Measurements from ENCODE around the gene TEDDM1.

Gene TEDDM1

DNA sequence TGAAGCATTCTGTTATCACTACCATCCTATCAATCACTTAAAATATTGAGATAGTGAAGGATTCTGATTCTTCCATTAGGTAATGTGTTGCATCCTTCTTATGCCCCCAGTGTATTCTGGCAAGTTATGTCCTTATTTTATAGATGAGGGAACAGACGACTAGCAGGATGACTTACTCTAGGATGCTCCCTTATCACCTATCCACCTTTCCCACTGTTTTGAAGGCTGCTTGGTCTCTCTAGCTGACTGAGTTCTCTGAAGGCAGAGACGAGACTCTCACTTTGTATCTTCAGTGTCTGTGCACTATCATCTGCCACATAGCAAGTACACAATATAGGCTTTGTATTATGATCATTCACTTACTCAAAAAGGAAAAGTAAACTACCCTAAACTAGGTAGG is 12.9 kb downstream of the TEDDM1 start:
- peaks cover 12% of the 10 kb centered on the region for H3K79me1 ChIP-seq (ENCODE audit: low read length)
- WGBS (ENCODE audit: extremely low coverage, insufficient coverage, insufficient read length) = no CpG with 5 or more reads among the region's 2 CpGs
- H3K18ac ChIP-seq (ENCODE audit: low read length) = no peak overlapping the region
- no peak for DNase-seq
- H2AK5ac ChIP-seq (ENCODE audit: low read length) = no peak overlapping the region
- no peak overlapping the region for H2AFZ ChIP-seq (ENCODE audit: insufficient read depth, low read length, poor library complexity)
- peaks cover 24% of the 10 kb centered on the region for H3K79me2 ChIP-seq (ENCODE audit: control insufficient read depth, insufficient read depth, low read length, poor library complexity)
- H4K12ac ChIP-seq (ENCODE audit: low read depth, low read length) = no peak overlapping the region
- no peak overlapping the region for H3K27ac ChIP-seq (ENCODE audit: low read depth, low read length)
- H3K36me3 ChIP-seq (ENCODE audit: control insufficient read depth in 1 of 2, insufficient read depth in 2 of 2, low read length in 2 of 2) = peaks cover 26 to 46% of the 10 kb centered on the region in 2 experiments
- no peak overlapping the region for H2BK5ac ChIP-seq (ENCODE audit: low read depth, low read length, poor library complexity)
- H3K9me3 ChIP-seq (ENCODE audit: insufficient read depth, low read depth, low read length) = no peaks in the 10 kb centered on the region
- H4K91ac ChIP-seq (ENCODE audit: low read depth, low read length) = no peak overlapping the region
- no peak overlapping the region for H2BK120ac ChIP-seq (ENCODE audit: insufficient read depth, low read length, poor library complexity)
- H3K4me1 ChIP-seq (ENCODE audit: control insufficient read depth in 1 of 2, insufficient read depth in 2 of 2, low read length in 2 of 2) = peaks cover 0 to 7% of the 10 kb centered on the region in 2 experiments
- no peak overlapping the region for H3K4ac ChIP-seq (ENCODE audit: low read depth, low read length)
- H2BK12ac ChIP-seq (ENCODE audit: low read length) = no peak overlapping the region
- no peak overlapping the region for H4K8ac ChIP-seq (ENCODE audit: low read depth, low read length)
- H3K9ac ChIP-seq (ENCODE audit: low read length) = no peak overlapping the region
- H3K27me3 ChIP-seq (ENCODE audit: insufficient read depth, low read length) = no peaks in the 10 kb centered on the region
- H3K23ac ChIP-seq (ENCODE audit: low read length) = no peak overlapping the region
- H3K4me2 ChIP-seq (ENCODE audit: low read length) = no peak overlapping the region
- no peak overlapping the region for H3K14ac ChIP-seq (ENCODE audit: low read length)
- H3K4me3 ChIP-seq (ENCODE audit: low read depth, low read length) = no peak overlapping the region

DNA sequence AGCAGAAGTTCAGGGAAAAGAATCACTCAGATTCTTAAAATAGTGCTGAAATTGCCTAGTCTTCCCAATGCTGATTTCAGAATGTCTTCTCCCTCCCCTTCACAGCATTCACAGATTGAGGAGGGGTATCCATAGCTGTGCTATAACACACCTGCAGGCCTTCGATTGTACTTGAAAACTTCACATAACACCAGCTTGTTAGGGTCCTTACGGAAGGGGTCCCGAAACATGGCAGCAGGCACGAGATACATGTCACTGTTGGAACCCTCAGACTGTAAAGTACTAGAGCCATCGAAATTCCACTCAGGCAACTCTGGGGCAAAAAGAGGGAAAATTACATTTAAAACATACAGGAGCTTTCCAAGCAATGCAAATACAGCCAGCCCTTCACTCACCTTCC is 13.5 kb downstream of the TEDDM1 start:
- no peak overlapping the region for H2AK5ac ChIP-seq (ENCODE audit: low read length)
- no peak overlapping the region for H4K8ac ChIP-seq (ENCODE audit: low read depth, low read length)
- no peaks in the 10 kb centered on the region for H3K27me3 ChIP-seq (ENCODE audit: insufficient read depth, low read length)
- no peak overlapping the region for H4K12ac ChIP-seq (ENCODE audit: low read depth, low read length)
- peaks cover 0 to 4% of the 10 kb centered on the region in 2 experiments for H3K4me1 ChIP-seq (ENCODE audit: control insufficient read depth in 1 of 2, insufficient read depth in 2 of 2, low read length in 2 of 2)
- H2BK5ac ChIP-seq (ENCODE audit: low read depth, low read length, poor library complexity) = no peak overlapping the region
- H3K4ac ChIP-seq (ENCODE audit: low read depth, low read length) = no peak overlapping the region
- H3K14ac ChIP-seq (ENCODE audit: low read length) = no peak overlapping the region
- no peak overlapping the region for H3K18ac ChIP-seq (ENCODE audit: low read length)
- H3K36me3 ChIP-seq (ENCODE audit: control insufficient read depth in 1 of 2, insufficient read depth in 2 of 2, low read length in 2 of 2) = peaks cover 29 to 49% of the 10 kb centered on the region in 2 experiments
- no peak overlapping the region for H3K4me3 ChIP-seq (ENCODE audit: low read depth, low read length)
- peaks cover 8% of the 10 kb centered on the region for H3K79me1 ChIP-seq (ENCODE audit: low read length)
- no peaks in the 10 kb centered on the region for H3K9me3 ChIP-seq (ENCODE audit: insufficient read depth, low read depth, low read length)
- H4K91ac ChIP-seq (ENCODE audit: low read depth, low read length) = no peak overlapping the region
- H3K4me2 ChIP-seq (ENCODE audit: low read length) = no peak overlapping the region
- no peak for DNase-seq
- H3K27ac ChIP-seq (ENCODE audit: low read depth, low read length) = no peak overlapping the region
- no peak overlapping the region for H2BK12ac ChIP-seq (ENCODE audit: low read length)
- H3K79me2 ChIP-seq (ENCODE audit: control insufficient read depth, insufficient read depth, low read length, poor library complexity) = peaks cover 22% of the 10 kb centered on the region
- no peak overlapping the region for H3K9ac ChIP-seq (ENCODE audit: low read length)
- no peak overlapping the region for H2AFZ ChIP-seq (ENCODE audit: insufficient read depth, low read length, poor library complexity)
- H3K23ac ChIP-seq (ENCODE audit: low read length) = no peak overlapping the region
- no CpG with 5 or more reads among the region's 5 CpGs for WGBS (ENCODE audit: extremely low coverage, insufficient coverage, insufficient read length)
- no peak overlapping the region for H2BK120ac ChIP-seq (ENCODE audit: insufficient read depth, low read length, poor library complexity)

DNA sequence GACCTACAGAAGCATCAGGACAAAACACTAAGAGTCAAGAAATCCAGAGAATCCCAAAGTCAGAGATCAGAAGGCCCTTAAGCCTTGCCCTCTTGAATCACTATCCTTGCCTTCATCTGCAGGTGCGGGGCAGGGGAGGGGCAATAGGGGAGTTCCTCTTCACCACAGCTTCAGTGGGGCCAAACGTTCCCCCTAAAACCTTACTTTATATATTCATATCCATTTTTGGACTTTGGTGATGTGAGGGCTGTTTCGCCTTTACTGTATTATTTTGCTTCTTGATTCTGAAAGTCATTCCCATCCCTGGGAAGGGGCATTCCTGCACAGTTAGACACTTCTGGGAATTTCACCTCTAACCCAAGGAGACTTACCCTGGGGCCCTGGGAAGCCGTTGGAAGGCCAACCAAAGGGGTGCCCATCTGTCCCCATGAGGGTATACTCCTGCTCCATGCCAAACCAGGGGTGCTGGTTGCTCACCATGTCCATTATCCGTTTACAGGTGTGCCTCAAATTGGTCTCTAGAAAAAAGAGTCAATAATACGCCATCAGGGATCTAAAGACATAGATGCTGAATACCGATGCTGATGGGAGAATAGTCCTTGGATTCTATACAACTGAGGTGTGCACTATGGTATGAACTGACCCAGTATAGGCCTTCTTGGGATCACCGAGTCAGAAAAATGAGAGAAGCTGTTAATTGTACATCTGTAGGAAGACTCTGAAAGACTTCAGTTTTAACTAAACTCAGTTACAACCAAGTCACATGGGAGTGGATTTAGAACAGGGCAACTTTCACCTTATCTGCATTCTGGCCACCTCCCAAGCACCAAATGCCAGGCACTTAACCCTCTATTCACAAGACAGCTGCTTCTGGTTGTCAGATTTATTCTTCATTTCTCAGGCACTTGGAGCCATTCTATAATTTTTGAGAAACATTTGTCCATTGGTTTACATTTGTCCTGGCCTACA is 14.3 kb downstream of the TEDDM1 start:
- no peak overlapping the region for H3K4me2 ChIP-seq (ENCODE audit: low read length)
- H3K36me3 ChIP-seq (ENCODE audit: control insufficient read depth in 1 of 2, insufficient read depth in 2 of 2, low read length in 2 of 2) = peaks cover 29 to 49% of the 10 kb centered on the region in 2 experiments
- no peak overlapping the region for H3K4ac ChIP-seq (ENCODE audit: low read depth, low read length)
- H3K23ac ChIP-seq (ENCODE audit: low read length) = no peak overlapping the region
- no peak overlapping the region for H4K8ac ChIP-seq (ENCODE audit: low read depth, low read length)
- H3K14ac ChIP-seq (ENCODE audit: low read length) = no peak overlapping the region
- H2BK5ac ChIP-seq (ENCODE audit: low read depth, low read length, poor library complexity) = no peak overlapping the region
- H3K27ac ChIP-seq (ENCODE audit: low read depth, low read length) = no peak overlapping the region
- no peak overlapping the region for H3K4me3 ChIP-seq (ENCODE audit: low read depth, low read length)
- H3K18ac ChIP-seq (ENCODE audit: low read length) = no peak overlapping the region
- no peak for DNase-seq
- H3K9ac ChIP-seq (ENCODE audit: low read length) = no peak overlapping the region
- no peaks in the 10 kb centered on the region for H3K9me3 ChIP-seq (ENCODE audit: insufficient read depth, low read depth, low read length)
- no peak overlapping the region for H2AK5ac ChIP-seq (ENCODE audit: low read length)
- WGBS (ENCODE audit: extremely low coverage, insufficient coverage, insufficient read length) = no CpG with 5 or more reads among the region's 8 CpGs
- H4K12ac ChIP-seq (ENCODE audit: low read depth, low read length) = no peak overlapping the region
- no peaks in the 10 kb centered on the region for H3K27me3 ChIP-seq (ENCODE audit: insufficient read depth, low read length)
- no peak overlapping the region for H2BK12ac ChIP-seq (ENCODE audit: low read length)
- peaks cover 3% of the 10 kb centered on the region for H3K79me1 ChIP-seq (ENCODE audit: low read length)
- no peak overlapping the region for H2BK120ac ChIP-seq (ENCODE audit: insufficient read depth, low read length, poor library complexity)
- H2AFZ ChIP-seq (ENCODE audit: insufficient read depth, low read length, poor library complexity) = no peak overlapping the region
- peaks cover 17% of the 10 kb centered on the region for H3K79me2 ChIP-seq (ENCODE audit: control insufficient read depth, insufficient read depth, low read length, poor library complexity)
- no peak overlapping the region for H4K91ac ChIP-seq (ENCODE audit: low read depth, low read length)
- peaks cover 0 to 4% of the 10 kb centered on the region in 2 experiments for H3K4me1 ChIP-seq (ENCODE audit: control insufficient read depth in 1 of 2, insufficient read depth in 2 of 2, low read length in 2 of 2)

DNA sequence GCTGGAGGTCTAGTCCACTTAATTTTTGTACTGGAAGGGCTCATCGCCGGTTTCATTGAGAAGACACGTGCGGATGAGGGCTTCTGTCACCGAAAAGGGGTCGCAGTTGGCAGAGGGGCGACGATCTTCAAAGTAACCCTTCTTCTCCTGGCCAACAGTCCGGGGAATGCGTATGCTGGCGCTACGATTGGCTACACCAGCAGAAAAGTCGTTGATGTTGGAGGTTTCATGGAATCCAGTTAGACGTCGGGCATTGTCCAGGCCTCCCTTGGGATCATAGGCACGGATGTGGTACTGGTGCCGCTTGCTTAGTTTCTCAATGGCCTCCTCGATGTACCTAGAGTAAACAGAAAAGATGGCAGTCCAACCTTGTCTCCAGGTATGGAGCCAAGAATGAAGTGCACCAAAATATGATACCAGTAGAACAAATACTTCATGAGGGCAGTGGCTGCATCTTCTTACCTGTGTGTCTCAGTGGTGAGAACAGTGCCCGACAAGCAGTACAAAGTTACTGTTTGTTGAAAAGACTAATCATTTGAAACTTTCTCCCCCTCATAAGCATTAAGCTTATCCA is 16.0 kb downstream of the TEDDM1 start:
- no peak for DNase-seq
- H3K4me3 ChIP-seq (ENCODE audit: low read depth, low read length) = no peak overlapping the region
- no peak overlapping the region for H3K4ac ChIP-seq (ENCODE audit: low read depth, low read length)
- no peaks in the 10 kb centered on the region for H3K4me1 ChIP-seq (ENCODE audit: control insufficient read depth in 1 of 2, insufficient read depth in 2 of 2, low read length in 2 of 2)
- no peak overlapping the region for H3K14ac ChIP-seq (ENCODE audit: low read length)
- H3K9me3 ChIP-seq (ENCODE audit: insufficient read depth, low read depth, low read length) = no peaks in the 10 kb centered on the region
- no peak overlapping the region for H2BK5ac ChIP-seq (ENCODE audit: low read depth, low read length, poor library complexity)
- no CpG with 5 or more reads among the region's 19 CpGs for WGBS (ENCODE audit: extremely low coverage, insufficient coverage, insufficient read length)
- H2AK5ac ChIP-seq (ENCODE audit: low read length) = no peak overlapping the region
- H4K91ac ChIP-seq (ENCODE audit: low read depth, low read length) = no peak overlapping the region
- H3K4me2 ChIP-seq (ENCODE audit: low read length) = no peak overlapping the region
- H2BK12ac ChIP-seq (ENCODE audit: low read length) = no peak overlapping the region
- peak overlapping the region; percentile 53 for H3K18ac ChIP-seq (ENCODE audit: low read length)
- no peaks in the 10 kb centered on the region for H3K27me3 ChIP-seq (ENCODE audit: insufficient read depth, low read length)
- H4K8ac ChIP-seq (ENCODE audit: low read depth, low read length) = no peak overlapping the region
- no peaks in the 10 kb centered on the region for H3K79me1 ChIP-seq (ENCODE audit: low read length)
- no peak overlapping the region for H3K9ac ChIP-seq (ENCODE audit: low read length)
- H3K36me3 ChIP-seq (ENCODE audit: control insufficient read depth in 1 of 2, insufficient read depth in 2 of 2, low read length in 2 of 2) = peaks cover 29 to 49% of the 10 kb centered on the region in 2 experiments
- H2AFZ ChIP-seq (ENCODE audit: insufficient read depth, low read length, poor library complexity) = peak overlapping the region; percentile 48
- no peak overlapping the region for H2BK120ac ChIP-seq (ENCODE audit: insufficient read depth, low read length, poor library complexity)
- H3K23ac ChIP-seq (ENCODE audit: low read length) = no peak overlapping the region
- H4K12ac ChIP-seq (ENCODE audit: low read depth, low read length) = no peak overlapping the region
- peaks cover under 1% of the 10 kb centered on the region for H3K79me2 ChIP-seq (ENCODE audit: control insufficient read depth, insufficient read depth, low read length, poor library complexity)
- no peak overlapping the region for H3K27ac ChIP-seq (ENCODE audit: low read depth, low read length)
